ENCODE results near the gene OR52E5. TPM values are rescaled to one million over a fixed set of nuclear protein-coding genes. Genes with fewer than 3 reads are reported as not detected.

The OR52E5 gene
- not detected in 2 replicates for total RNA-seq

GRCh38 chr11:5892908-5893307 is at the start of gene OR52E5:
Gene OR52E5 (plus strand): TSS chr11:5893208. CDS start chr11:5900777, 7,569 bp downstream.

GRCh38 chr11:5857590-5857989 is 35.4 kb upstream of the OR52E5 start, which contains the start of gene OR52E8:
Gene OR52E8 (minus strand): TSS chr11:5857690. CDS start chr11:5857690, 0 bp downstream.

GRCh38 chr11:5880329-5880728 is 12.7 kb upstream of the OR52E5 start, which contains the start of gene OR52E4:
Gene OR52E4 (plus strand): TSS chr11:5880629. CDS start chr11:5884293, 3,664 bp downstream.

GRCh38 chr11:5941951-5942350 is 48.9 kb downstream of the OR52E5 start, which contains the start of gene OR56A3:
Gene OR56A3 (plus strand): TSS chr11:5942251. CDS start chr11:5947347, 5,096 bp downstream.

Other genes starting within 250 kb of the OR52E5 start
- gene TRIM5, start 208.1 kb upstream of the OR52E5 start, total RNA-seq = 37.6 and 52.2 TPM in 2 replicates
- gene TRIM22, start 203.4 kb upstream of the OR52E5 start, total RNA-seq = 46.7 and 73.4 TPM in 2 replicates
- gene OR56B1, start 156.8 kb upstream of the OR52E5 start, total RNA-seq = not detected in 2 replicates
- gene OR52N4, start 139.0 kb upstream of the OR52E5 start, total RNA-seq = not detected in 2 replicates
- not detected in 2 replicates for gene OR52N5, start 109.9 kb upstream of the OR52E5 start, total RNA-seq
- not detected in 2 replicates for gene OR52N1, start 101.9 kb upstream of the OR52E5 start, total RNA-seq
- not detected in 2 replicates for gene OR52N2, start 84.3 kb upstream of the OR52E5 start, total RNA-seq
- gene OR52E6, start 51.3 kb upstream of the OR52E5 start, total RNA-seq = not detected in 2 replicates
- not detected in 2 replicates for gene OR52E8, start 35.5 kb upstream of the OR52E5 start, total RNA-seq
- not detected in 2 replicates for gene OR52E4, start 12.6 kb upstream of the OR52E5 start, total RNA-seq
- not detected in 2 replicates for gene OR56A3, start 49.0 kb downstream of the OR52E5 start, total RNA-seq
- not detected in 2 replicates for gene OR56A5, start 75.3 kb downstream of the OR52E5 start, total RNA-seq
- gene OR52L1, start 93.8 kb downstream of the OR52E5 start, total RNA-seq = not detected in 2 replicates
- not detected in 2 replicates for gene OR56A4, start 113.7 kb downstream of the OR52E5 start, total RNA-seq
- not detected in 2 replicates for gene OR56A1, start 137.6 kb downstream of the OR52E5 start, total RNA-seq
- not detected in 2 replicates for gene OR56B4, start 214.5 kb downstream of the OR52E5 start, total RNA-seq

Data from uterine smooth muscle cell (primary cell).